Panc1 (cell line): ENCODE results near the gene DCANP1. TPM values are rescaled to one million over a fixed set of nuclear protein-coding genes. Genes with fewer than 3 reads are reported as not detected.
A peak's percentile ranks its signal among the peaks of the same experiment; 100 is the strongest.

Source experiments
- ATAC-seq: fragments of 200-7000 bp; cut with Tn5 transposase; 2 replicates; pipeline ENCODE4 v1.9.1; 2020; ENCODE audit warnings: mild to moderate bottlenecking, moderate library complexity
- BruUV-seq: library from RNA; stranded (reverse); fragments of 400-500 nt; replicated peaks from 2 replicates; lab custom pipeline; 2021; lab: Mats Ljungman, UMichigan
- CTCF ChIA-PET: fragments of 300-600 bp; sonication (Branson Sonifier 250); formaldehyde crosslinking; loops from one replicate; lab custom pipeline; 2022; ENCODE audit warnings: antibody characterized with exemption; lab: Charles Lee
- POLR2A ChIA-PET: fragments of 300-600 bp; sonication (Branson Sonifier 250); formaldehyde crosslinking; loops from one replicate; lab custom pipeline; 2022; ENCODE audit warnings: antibody characterized with exemption; lab: Charles Lee
- DNase-seq: peaks from one replicate; pipeline ENCODE4 v3.0.0-alpha.2; 2010; ENCODE audit warnings: low read depth, low spot score
- H3K27ac ChIP-seq: 2 replicates; pipeline ENCODE4 v1.5.1; 2011; ENCODE audit warnings: mild to moderate bottlenecking, low read length, inconsistent platforms
- H3K27me3 ChIP-seq: fragments of 200-500 bp; sonication (Bioruptor generic); 2 replicates; pipeline ENCODE4 v1.6.0; 2014; ENCODE audit warnings: low read length, inconsistent platforms; ENCODE audit not compliant: control insufficient read depth, insufficient read depth
- H3K36me3 ChIP-seq: fragments of 200-500 bp; sonication (Bioruptor generic); 2 replicates; pipeline ENCODE4 v1.5.1; 2014; ENCODE audit warnings: inconsistent platforms, mild to moderate bottlenecking, low read length, moderate library complexity; ENCODE audit not compliant: control insufficient read depth, insufficient read depth
- H3K4me1 ChIP-seq: 2 replicates; pipeline ENCODE4 v1.5.1; 2011; ENCODE audit warnings: inconsistent platforms, mild to moderate bottlenecking, low read length, moderate library complexity; ENCODE audit not compliant: control insufficient read depth, insufficient read depth
- H3K4me3 ChIP-seq, 2 experiments: 2 replicates each; pipeline ENCODE4 v1.5.1; 2011 to 2012; ENCODE audit warnings: low read depth in 2 of 2, low read length in 2 of 2, mild to moderate bottlenecking in 2 of 2, inconsistent platforms in 1 of 2, moderate library complexity in 1 of 2
- H3K9me3 ChIP-seq: fragments of 200-500 bp; sonication (Bioruptor generic); 2 replicates; pipeline ENCODE4 v1.5.1; 2014; ENCODE audit warnings: low read depth, mild to moderate bottlenecking, inconsistent platforms, low read length, moderate library complexity; ENCODE audit not compliant: control insufficient read depth, insufficient read depth
- POLR2AphosphoS5 ChIP-seq: IDR thresholded peaks from 2 replicates; pipeline ENCODE4 v1.6.1; 2012; ENCODE audit warnings: mild to moderate bottlenecking, low read depth, low read length, moderate library complexity
- REST ChIP-seq, 2 experiments: IDR thresholded peaks; 2 replicates each; pipeline ENCODE4 v1.6.1; 2011 to 2012; ENCODE audit warnings: low read depth in 2 of 2, control low read depth in 1 of 2, low read length in 1 of 2, mild to moderate bottlenecking in 1 of 2, moderate library complexity in 1 of 2; ENCODE audit not compliant: insufficient read depth in 1 of 2
- SIN3A ChIP-seq: IDR thresholded peaks from 2 replicates; pipeline ENCODE4 v1.6.1; 2012; ENCODE audit warnings: low read depth, mild to moderate bottlenecking, low read length, moderate library complexity, borderline replicate concordance; ENCODE audit not compliant: insufficient read depth
- TCF7L2 ChIP-seq: IDR thresholded peaks from 2 replicates; pipeline ENCODE4 v1.6.1; 2011; ENCODE audit warnings: mild to moderate bottlenecking, low read depth, low read length, inconsistent platforms
- in situ Hi-C: cut with HindIII; loops from 2 replicates; pipeline ENCODE4 v1.10.0; 2016; ENCODE audit warnings: low sequenced_read_pairs, low pct_unique_long_range_greater_than_20kb
- intact Hi-C: fragments of 100-400 bp; cut with micrococcal nuclease; formaldehyde crosslinking; loops from one replicate; pipeline ENCODE4 v1.10.0; 2022; ENCODE audit not compliant: unreplicated experiment
- total RNA-seq: library from RNA; stranded (reverse); gene quantifications from one replicate; pipeline ENCODE4 v1.2.1, GENCODE V29; 2021; ENCODE audit not compliant: unreplicated experiment
- TF ChIP-seq, protein P1 (sequence below): fragments of 450-650 bp; IDR thresholded peaks from 2 replicates; pipeline ENCODE4 v1.5.1; 2017; ENCODE audit warnings: mild to moderate bottlenecking

Gene DCANP1
- total RNA-seq, 1 experiment from 2014 or later = not detected

- no peak for TF ChIP-seq TCF7L2
- TF ChIP-seq POLR2AphosphoS5 = no peak
- TF ChIP-seq SIN3A = no peak
- TF ChIP-seq, protein P1, sequence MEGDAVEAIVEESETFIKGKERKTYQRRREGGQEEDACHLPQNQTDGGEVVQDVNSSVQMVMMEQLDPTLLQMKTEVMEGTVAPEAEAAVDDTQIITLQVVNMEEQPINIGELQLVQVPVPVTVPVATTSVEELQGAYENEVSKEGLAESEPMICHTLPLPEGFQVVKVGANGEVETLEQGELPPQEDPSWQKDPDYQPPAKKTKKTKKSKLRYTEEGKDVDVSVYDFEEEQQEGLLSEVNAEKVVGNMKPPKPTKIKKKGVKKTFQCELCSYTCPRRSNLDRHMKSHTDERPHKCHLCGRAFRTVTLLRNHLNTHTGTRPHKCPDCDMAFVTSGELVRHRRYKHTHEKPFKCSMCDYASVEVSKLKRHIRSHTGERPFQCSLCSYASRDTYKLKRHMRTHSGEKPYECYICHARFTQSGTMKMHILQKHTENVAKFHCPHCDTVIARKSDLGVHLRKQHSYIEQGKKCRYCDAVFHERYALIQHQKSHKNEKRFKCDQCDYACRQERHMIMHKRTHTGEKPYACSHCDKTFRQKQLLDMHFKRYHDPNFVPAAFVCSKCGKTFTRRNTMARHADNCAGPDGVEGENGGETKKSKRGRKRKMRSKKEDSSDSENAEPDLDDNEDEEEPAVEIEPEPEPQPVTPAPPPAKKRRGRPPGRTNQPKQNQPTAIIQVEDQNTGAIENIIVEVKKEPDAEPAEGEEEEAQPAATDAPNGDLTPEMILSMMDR = no peak
- TF ChIP-seq REST (IDR thresholded peaks at IDR 0.05; ENCODE audit: insufficient read depth in 1 of 2, low read depth in 2 of 2, low read length in 1 of 2) = no peak
- intact Hi-C loops (no loop called here), in situ Hi-C loops (loop anchor here (25.0 kb wide), 1 partner anchor 370 kb away; the partner anchor contains the start of gene SLC25A48)
- CTCF ChIA-PET = interaction anchor here (2.6 to 3.1 kb wide), 2 partner anchors 84 to 99 kb away, joined by 15 to 40 read pairs; no protein-coding TSS in a partner anchor
- H3K4me1 ChIP-seq = peaks cover 2% of the 10 kb centered on the region; the same call in 1 of the 2 replicates
- no peaks in the 10 kb centered on the region for H3K36me3 ChIP-seq
- POLR2A ChIA-PET = no interaction called here
- ATAC-seq (no peak), DNase-seq (no peak)
- BruUV-seq = no TSS peak
- H3K4me3 ChIP-seq = no peak overlapping the region
- H3K27me3 ChIP-seq = peaks cover 18% of the 10 kb centered on the region
- no peaks in the 10 kb centered on the region for H3K9me3 ChIP-seq
- H3K27ac ChIP-seq = no peak overlapping the region
Measured at GRCh38 chr5:135467051-135467625, 20.0 kb upstream of the DCANP1 start.

GRCh38 chr5:135466178-135467050 lies 19.3 kb upstream of the DCANP1 start:
- TF ChIP-seq TCF7L2 = no peak
- TF ChIP-seq SIN3A = no peak
- TF ChIP-seq, protein P1 = peak; percentile 95
- ChIA-PET CTCF (interaction anchor here (0.6 to 3.1 kb wide), 7 partner anchors 11 to 171 kb away, joined by 3 to 40 read pairs (median 12); no protein-coding TSS in a partner anchor), POLR2A (interaction anchor here (0.8 to 1.1 kb wide), 2 partner anchors 85 to 100 kb away, joined by 3 to 4 read pairs; no protein-coding TSS in a partner anchor)
- in situ Hi-C loops (loop anchor here (25.0 kb wide), 1 partner anchor 371 kb away; the partner anchor contains the start of gene SLC25A48), intact Hi-C loops (loop anchor here (1.0 kb wide), 1 partner anchor 86 kb away; no protein-coding TSS in a partner anchor)
- Histone ChIP-seq H3K4me3 (no peak overlapping the region), H3K27ac (no peak overlapping the region), H3K27me3 (peaks cover 18% of the 10 kb centered on the region), H3K4me1 (peaks cover 2% of the 10 kb centered on the region; the same call in 1 of the 2 replicates), H3K36me3 (no peaks in the 10 kb centered on the region), H3K9me3 (no peaks in the 10 kb centered on the region)
- DNase-seq (no peak), ATAC-seq (peak; percentile 94)
- no TSS peak for BruUV-seq
